Peyer's patch (tissue), 4 donors: ENCODE measurements around the gene PDIA2.

Experiments
- POLR2A ChIP-seq, 2 donors: fragments of 450-650 bp; IDR thresholded peaks; one replicate each; pipeline ENCODE4 v1.5.1; 2017; ENCODE audit warnings: antibody characterized with exemption in 2 of 2, mild to moderate bottlenecking in 2 of 2, moderate library complexity in 2 of 2
- TF ChIP-seq, protein P1 (sequence below), 6 experiments: fragments of 450-650 bp in 4 of 6; fragments of 200-600 bp in 2 of 6; sonication (generic) in 1 of 6; IDR thresholded peaks; one replicate each; pipeline ENCODE4 v1.5.1; 2017 to 2019; ENCODE audit warnings: antibody characterized with exemption in 6 of 6, mild to moderate bottlenecking in 3 of 6, moderate library complexity in 1 of 6

DNA sequence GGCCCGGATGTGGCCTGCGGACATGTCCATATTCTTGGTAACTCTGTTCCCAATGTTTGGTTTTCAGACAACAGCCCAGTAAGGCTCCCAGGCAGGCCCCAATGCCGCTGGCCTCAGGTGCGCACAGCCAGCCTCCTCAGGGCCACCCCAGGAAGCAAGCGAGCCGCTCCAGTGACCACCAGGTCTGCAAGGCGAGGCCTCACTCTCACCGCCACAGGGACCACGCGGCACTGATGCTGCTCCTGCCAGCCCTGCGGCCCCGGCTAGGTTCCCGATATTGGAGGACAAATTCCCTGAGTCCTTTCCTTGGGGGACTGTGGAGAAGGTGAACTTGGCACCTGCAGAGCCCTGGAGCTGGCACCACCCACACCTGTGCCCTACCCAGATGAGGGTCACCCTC, 19.0 kb downstream of the PDIA2 start:
- TF ChIP-seq, protein P1, sequence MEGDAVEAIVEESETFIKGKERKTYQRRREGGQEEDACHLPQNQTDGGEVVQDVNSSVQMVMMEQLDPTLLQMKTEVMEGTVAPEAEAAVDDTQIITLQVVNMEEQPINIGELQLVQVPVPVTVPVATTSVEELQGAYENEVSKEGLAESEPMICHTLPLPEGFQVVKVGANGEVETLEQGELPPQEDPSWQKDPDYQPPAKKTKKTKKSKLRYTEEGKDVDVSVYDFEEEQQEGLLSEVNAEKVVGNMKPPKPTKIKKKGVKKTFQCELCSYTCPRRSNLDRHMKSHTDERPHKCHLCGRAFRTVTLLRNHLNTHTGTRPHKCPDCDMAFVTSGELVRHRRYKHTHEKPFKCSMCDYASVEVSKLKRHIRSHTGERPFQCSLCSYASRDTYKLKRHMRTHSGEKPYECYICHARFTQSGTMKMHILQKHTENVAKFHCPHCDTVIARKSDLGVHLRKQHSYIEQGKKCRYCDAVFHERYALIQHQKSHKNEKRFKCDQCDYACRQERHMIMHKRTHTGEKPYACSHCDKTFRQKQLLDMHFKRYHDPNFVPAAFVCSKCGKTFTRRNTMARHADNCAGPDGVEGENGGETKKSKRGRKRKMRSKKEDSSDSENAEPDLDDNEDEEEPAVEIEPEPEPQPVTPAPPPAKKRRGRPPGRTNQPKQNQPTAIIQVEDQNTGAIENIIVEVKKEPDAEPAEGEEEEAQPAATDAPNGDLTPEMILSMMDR (IDR thresholded peaks at IDR 0.05): no peak
- TF ChIP-seq POLR2A (IDR thresholded peaks at IDR 0.05): no peak
